ENCODE results near the gene THRAP3. TPM values are rescaled to one million over a fixed set of nuclear protein-coding genes. Genes with fewer than 3 reads are reported as not detected.
A peak's percentile ranks its signal among the peaks of the same experiment; 100 is the strongest.

The THRAP3 gene
- total and polyA plus RNA-seq, 7 donors = 45.8 to 159 (median 96.6) TPM

DNA sequence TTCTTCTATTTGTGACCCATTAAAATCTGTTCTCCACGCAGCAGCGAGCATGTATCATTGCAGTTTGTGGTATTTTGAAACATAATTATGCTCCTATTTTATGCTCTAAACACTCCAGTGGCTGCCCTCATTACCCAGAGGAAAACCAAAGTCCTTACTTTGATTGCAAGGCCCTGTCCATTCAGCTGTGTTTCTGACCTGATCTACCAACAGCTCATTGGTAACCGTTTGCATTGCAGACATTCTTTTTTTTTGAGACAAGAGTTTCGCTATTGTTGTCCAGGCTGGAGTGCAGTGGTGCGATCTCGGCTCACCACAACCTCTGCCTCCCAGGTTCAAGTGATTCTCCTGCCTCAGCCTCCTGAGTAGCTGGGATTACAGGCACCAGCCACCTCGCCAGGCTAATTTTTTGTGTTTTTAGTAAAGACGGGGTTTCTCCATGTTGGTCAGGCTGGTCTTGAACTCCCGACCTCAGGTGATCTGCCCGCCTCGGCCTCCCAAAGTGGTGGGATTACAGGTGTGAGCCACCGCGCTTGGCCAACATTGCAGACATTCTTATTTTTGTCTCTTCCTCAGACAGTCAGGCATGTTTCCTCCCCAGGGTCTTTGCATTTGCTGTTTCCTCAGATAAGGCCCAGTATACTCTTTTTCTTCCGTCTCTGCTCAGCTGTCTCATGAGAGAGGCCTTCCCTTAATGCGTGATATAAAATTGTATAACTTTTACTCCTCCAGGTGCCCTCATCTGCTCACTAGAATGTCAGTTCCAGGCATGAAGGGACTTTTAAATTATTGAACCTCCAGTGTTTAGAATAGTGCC lies 32.5 kb downstream of the THRAP3 start:
- intact Hi-C loops (cut with DNase I) = no loop called here
- peaks cover 79% of the 10 kb centered on the region for H3K4me1 ChIP-seq
- ATAC-seq (no peak), DNase-seq (no peak)
- peak overlapping the region; percentile 19 for H3K4me3 ChIP-seq
- peaks cover 0 to 37% of the 10 kb centered on the region in 2 donors for H3K36me3 ChIP-seq (ENCODE audit: insufficient read depth in 1 of 2, low read depth in 1 of 2)
- 61 to 70% (median 62%) methylated on average over 15 of the region's 15 CpGs for WGBS, 3 donors
- no peaks in the 10 kb centered on the region for H3K27me3 ChIP-seq (ENCODE audit: insufficient read depth in 3 of 3, low read length in 2 of 3)
- H3K9me3 ChIP-seq = no peaks in the 10 kb centered on the region
- TF ChIP-seq, protein P1, sequence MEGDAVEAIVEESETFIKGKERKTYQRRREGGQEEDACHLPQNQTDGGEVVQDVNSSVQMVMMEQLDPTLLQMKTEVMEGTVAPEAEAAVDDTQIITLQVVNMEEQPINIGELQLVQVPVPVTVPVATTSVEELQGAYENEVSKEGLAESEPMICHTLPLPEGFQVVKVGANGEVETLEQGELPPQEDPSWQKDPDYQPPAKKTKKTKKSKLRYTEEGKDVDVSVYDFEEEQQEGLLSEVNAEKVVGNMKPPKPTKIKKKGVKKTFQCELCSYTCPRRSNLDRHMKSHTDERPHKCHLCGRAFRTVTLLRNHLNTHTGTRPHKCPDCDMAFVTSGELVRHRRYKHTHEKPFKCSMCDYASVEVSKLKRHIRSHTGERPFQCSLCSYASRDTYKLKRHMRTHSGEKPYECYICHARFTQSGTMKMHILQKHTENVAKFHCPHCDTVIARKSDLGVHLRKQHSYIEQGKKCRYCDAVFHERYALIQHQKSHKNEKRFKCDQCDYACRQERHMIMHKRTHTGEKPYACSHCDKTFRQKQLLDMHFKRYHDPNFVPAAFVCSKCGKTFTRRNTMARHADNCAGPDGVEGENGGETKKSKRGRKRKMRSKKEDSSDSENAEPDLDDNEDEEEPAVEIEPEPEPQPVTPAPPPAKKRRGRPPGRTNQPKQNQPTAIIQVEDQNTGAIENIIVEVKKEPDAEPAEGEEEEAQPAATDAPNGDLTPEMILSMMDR (IDR thresholded peaks at IDR 0.05) = no peak
- peak overlapping the region; percentile 86 for H3K27ac ChIP-seq

DNA sequence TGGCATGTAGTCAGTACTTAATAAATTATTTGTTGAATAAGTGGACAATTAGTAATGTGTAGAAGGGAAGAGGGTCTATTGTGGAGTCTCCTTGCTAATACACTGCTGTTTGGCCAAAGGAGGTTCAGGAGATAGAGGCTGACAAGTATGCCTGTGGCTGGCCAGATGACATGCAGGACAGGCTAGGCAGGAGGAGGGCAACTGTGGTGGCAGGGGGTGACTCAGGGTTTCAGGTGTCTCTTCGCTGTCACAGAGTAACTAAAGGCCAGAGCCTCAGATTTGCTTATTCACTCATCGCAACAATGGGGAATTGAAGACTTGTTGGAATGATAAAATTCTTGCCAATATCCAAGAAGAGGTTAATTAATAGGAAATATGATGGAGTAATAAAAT lies 33.1 kb downstream of the THRAP3 start:
- Histone ChIP-seq H3K27me3 (ENCODE audit: insufficient read depth in 3 of 3, low read length in 2 of 3) (no peaks in the 10 kb centered on the region), H3K4me1 (peaks cover 77% of the 10 kb centered on the region), H3K9me3 (no peaks in the 10 kb centered on the region), H3K27ac (peak overlapping the region; percentile 86), H3K4me3 (peak overlapping the region; percentile 19), H3K36me3 (ENCODE audit: insufficient read depth in 1 of 2, low read depth in 1 of 2) (peaks cover 0 to 43% of the 10 kb centered on the region in 2 donors)
- TF ChIP-seq, protein P1 (IDR thresholded peaks at IDR 0.05) = no peak
- intact Hi-C loops (cut with DNase I) = no loop called here
- DNase-seq (peak; percentile 66 to 86), ATAC-seq (peak; percentile 91 to 97 (median 95))
- WGBS, 3 donors = 22 to 46% (median 36%) methylated on average over 2 of the region's 2 CpGs

DNA sequence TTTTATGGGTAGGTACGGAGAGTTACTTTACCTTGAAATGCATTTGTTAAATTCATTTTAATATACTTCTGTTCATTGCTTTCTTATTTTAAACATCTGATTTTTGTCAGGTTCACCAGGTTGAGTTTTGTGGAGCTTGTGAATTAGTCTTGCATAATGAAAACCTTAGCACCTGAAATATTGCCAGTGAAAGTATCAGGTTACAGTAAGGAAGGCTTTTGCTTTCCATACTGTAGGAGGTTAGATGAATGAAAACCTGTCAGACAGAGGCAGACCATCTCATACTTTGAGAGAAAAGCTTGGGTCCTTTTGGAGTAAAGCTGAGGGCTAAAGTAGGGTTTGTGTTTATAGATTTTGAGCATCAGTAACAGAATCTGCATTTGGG lies 34.7 kb downstream of the THRAP3 start:
- Histone ChIP-seq H3K27me3 (ENCODE audit: insufficient read depth in 3 of 3, low read length in 2 of 3) (no peaks in the 10 kb centered on the region), H3K4me3 (peak overlapping the region; percentile 8), H3K36me3 (ENCODE audit: insufficient read depth in 1 of 2, low read depth in 1 of 2) (peaks cover 3 to 45% of the 10 kb centered on the region in 2 donors), H3K9me3 (no peaks in the 10 kb centered on the region), H3K4me1 (peaks cover 76% of the 10 kb centered on the region), H3K27ac (peak overlapping the region; percentile 86)
- TF ChIP-seq, protein P1 (IDR thresholded peaks at IDR 0.05) = no peak
- ATAC-seq = peak in 3 of 4 donors; percentile 44 to 54 (median 48)
- WGBS, 3 donors = 23 to 43% (median 32%) methylated on average over 1 of the region's 1 CpG
- no peak for DNase-seq
- intact Hi-C loops (cut with DNase I) = no loop called here

DNA sequence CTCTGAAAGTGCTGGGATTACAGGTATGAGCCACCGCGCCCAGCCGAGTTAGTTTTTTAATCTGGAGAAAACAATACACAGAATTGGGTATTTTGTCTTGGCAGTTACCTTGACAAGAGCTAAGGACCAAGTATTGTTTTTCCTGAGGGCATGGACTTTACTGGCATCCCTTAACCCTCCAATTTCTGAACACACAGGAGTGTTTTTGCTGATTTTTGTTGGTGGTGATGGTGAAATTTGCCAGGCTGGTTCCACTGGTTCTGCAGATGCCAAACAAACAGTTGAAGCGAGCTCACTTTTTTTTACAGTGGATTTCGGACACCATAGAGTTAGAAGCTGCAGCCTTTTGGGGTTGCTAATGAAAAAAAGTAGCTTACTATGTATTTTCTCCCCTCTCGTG lies 44.7 kb downstream of the THRAP3 start:
- H3K27ac ChIP-seq = peak overlapping the region; percentile 61
- no peak overlapping the region for H3K4me3 ChIP-seq
- TF ChIP-seq, protein P1 (IDR thresholded peaks at IDR 0.05) = no peak
- ATAC-seq = no peak
- WGBS, 3 donors = 77 to 92% (median 79%) methylated on average over 6 of the region's 6 CpGs
- no peaks in the 10 kb centered on the region for H3K9me3 ChIP-seq
- DNase-seq = no peak
- intact Hi-C loops (cut with DNase I) = no loop called here
- H3K27me3 ChIP-seq (ENCODE audit: insufficient read depth in 3 of 3, low read length in 2 of 3) = no peaks in the 10 kb centered on the region
- peaks cover 53% of the 10 kb centered on the region for H3K4me1 ChIP-seq
- peaks cover 0 to 41% of the 10 kb centered on the region in 2 donors for H3K36me3 ChIP-seq (ENCODE audit: insufficient read depth in 1 of 2, low read depth in 1 of 2)
